ENCODE results near the gene DSG2.
A peak's percentile ranks its signal among the peaks of the same experiment; 100 is the strongest.

DSG2 gene

GRCh38 chr18:31509571-31509970, 11.6 kb downstream of the DSG2 start:
- Histone ChIP-seq H3K4me2 (ENCODE audit: insufficient read depth, low read length) (no peak overlapping the region), H3K4me1 (ENCODE audit: insufficient read depth, low read length) (no peaks in the 10 kb centered on the region), H3K79me2 (ENCODE audit: insufficient read depth, low read length) (no peaks in the 10 kb centered on the region)

GRCh38 chr18:31510319-31510718, 12.3 kb downstream of the DSG2 start:
- ATAC-seq (ENCODE audit: insufficient read depth, low read depth), result no peak
- H3K79me2 ChIP-seq (ENCODE audit: insufficient read depth, low read length), result no peaks in the 10 kb centered on the region
- peaks cover 16% of the 10 kb centered on the region for H3K27me3 ChIP-seq (ENCODE audit: insufficient read depth, low read length, poor library complexity)

More at GRCh38 chr18:31509571-31509970, 11.6 kb downstream of the DSG2 start:
- H3K9me3 ChIP-seq (ENCODE audit: insufficient read depth, low read length, severe bottlenecking), result no peaks in the 10 kb centered on the region
- TF ChIP-seq CTCF (IDR thresholded peaks at IDR 0.05; ENCODE audit: borderline replicate concordance, extremely low read depth, low read length, poor library complexity, severe bottlenecking) (no peak), EZH2 (IDR thresholded peaks at IDR 0.05; ENCODE audit: borderline replicate concordance, low read depth, low read length, severe bottlenecking) (no peak)
- H3K36me3 ChIP-seq (ENCODE audit: insufficient read depth, low read length), result no peaks in the 10 kb centered on the region
- DNase-seq, result no peak
- H3K27me3 ChIP-seq (ENCODE audit: insufficient read depth, low read length, poor library complexity), result peaks cover 16% of the 10 kb centered on the region
- H3K4me3 ChIP-seq (ENCODE audit: low read depth in 1 of 2, low read length in 2 of 2), result no peak overlapping the region
- no peak overlapping the region for H3K9ac ChIP-seq (ENCODE audit: low read depth, low read length)
- no peaks in the 10 kb centered on the region for H4K20me1 ChIP-seq (ENCODE audit: insufficient read depth, low read length)
- no peak overlapping the region for H3K27ac ChIP-seq (ENCODE audit: low read length)
- no peak overlapping the region for H2AFZ ChIP-seq (ENCODE audit: low read depth, low read length)
- ATAC-seq (ENCODE audit: insufficient read depth, low read depth), result no peak

GRCh38 chr18:31511098-31511497, 13.1 kb downstream of the DSG2 start:
- DNase-seq (no peak), ATAC-seq (ENCODE audit: insufficient read depth, low read depth) (no peak)
- Histone ChIP-seq H2AFZ (ENCODE audit: low read depth, low read length) (no peak overlapping the region), H3K4me2 (ENCODE audit: insufficient read depth, low read length) (no peak overlapping the region), H3K27ac (ENCODE audit: low read length) (no peak overlapping the region), H3K9ac (ENCODE audit: low read depth, low read length) (no peak overlapping the region), H4K20me1 (ENCODE audit: insufficient read depth, low read length) (no peaks in the 10 kb centered on the region), H3K4me3 (ENCODE audit: low read depth in 1 of 2, low read length in 2 of 2) (no peak overlapping the region), H3K4me1 (ENCODE audit: insufficient read depth, low read length) (no peaks in the 10 kb centered on the region), H3K36me3 (ENCODE audit: insufficient read depth, low read length) (no peaks in the 10 kb centered on the region), H3K79me2 (ENCODE audit: insufficient read depth, low read length) (no peaks in the 10 kb centered on the region), H3K27me3 (ENCODE audit: insufficient read depth, low read length, poor library complexity) (peaks cover 16% of the 10 kb centered on the region), H3K9me3 (ENCODE audit: insufficient read depth, low read length, severe bottlenecking) (no peaks in the 10 kb centered on the region)
- TF ChIP-seq EZH2 (IDR thresholded peaks at IDR 0.05; ENCODE audit: borderline replicate concordance, low read depth, low read length, severe bottlenecking), result no peak
- TF ChIP-seq CTCF (IDR thresholded peaks at IDR 0.05; ENCODE audit: borderline replicate concordance, extremely low read depth, low read length, poor library complexity, severe bottlenecking), result peak; percentile 6

More at GRCh38 chr18:31510319-31510718, 12.3 kb downstream of the DSG2 start:
- no peak overlapping the region for H2AFZ ChIP-seq (ENCODE audit: low read depth, low read length)
- no peak overlapping the region for H3K4me3 ChIP-seq (ENCODE audit: low read depth in 1 of 2, low read length in 2 of 2)
- no peaks in the 10 kb centered on the region for H4K20me1 ChIP-seq (ENCODE audit: insufficient read depth, low read length)
- no peak overlapping the region for H3K27ac ChIP-seq (ENCODE audit: low read length)
- no peak for DNase-seq
- H3K4me2 ChIP-seq (ENCODE audit: insufficient read depth, low read length), result no peak overlapping the region
- no peak for TF ChIP-seq CTCF (IDR thresholded peaks at IDR 0.05; ENCODE audit: borderline replicate concordance, extremely low read depth, low read length, poor library complexity, severe bottlenecking)
- no peak for TF ChIP-seq EZH2 (IDR thresholded peaks at IDR 0.05; ENCODE audit: borderline replicate concordance, low read depth, low read length, severe bottlenecking)
- H3K4me1 ChIP-seq (ENCODE audit: insufficient read depth, low read length), result no peaks in the 10 kb centered on the region
- H3K36me3 ChIP-seq (ENCODE audit: insufficient read depth, low read length), result no peaks in the 10 kb centered on the region
- no peaks in the 10 kb centered on the region for H3K9me3 ChIP-seq (ENCODE audit: insufficient read depth, low read length, severe bottlenecking)
- H3K9ac ChIP-seq (ENCODE audit: low read depth, low read length), result no peak overlapping the region
